ENCODE data around the gene CHERP.

DNA sequence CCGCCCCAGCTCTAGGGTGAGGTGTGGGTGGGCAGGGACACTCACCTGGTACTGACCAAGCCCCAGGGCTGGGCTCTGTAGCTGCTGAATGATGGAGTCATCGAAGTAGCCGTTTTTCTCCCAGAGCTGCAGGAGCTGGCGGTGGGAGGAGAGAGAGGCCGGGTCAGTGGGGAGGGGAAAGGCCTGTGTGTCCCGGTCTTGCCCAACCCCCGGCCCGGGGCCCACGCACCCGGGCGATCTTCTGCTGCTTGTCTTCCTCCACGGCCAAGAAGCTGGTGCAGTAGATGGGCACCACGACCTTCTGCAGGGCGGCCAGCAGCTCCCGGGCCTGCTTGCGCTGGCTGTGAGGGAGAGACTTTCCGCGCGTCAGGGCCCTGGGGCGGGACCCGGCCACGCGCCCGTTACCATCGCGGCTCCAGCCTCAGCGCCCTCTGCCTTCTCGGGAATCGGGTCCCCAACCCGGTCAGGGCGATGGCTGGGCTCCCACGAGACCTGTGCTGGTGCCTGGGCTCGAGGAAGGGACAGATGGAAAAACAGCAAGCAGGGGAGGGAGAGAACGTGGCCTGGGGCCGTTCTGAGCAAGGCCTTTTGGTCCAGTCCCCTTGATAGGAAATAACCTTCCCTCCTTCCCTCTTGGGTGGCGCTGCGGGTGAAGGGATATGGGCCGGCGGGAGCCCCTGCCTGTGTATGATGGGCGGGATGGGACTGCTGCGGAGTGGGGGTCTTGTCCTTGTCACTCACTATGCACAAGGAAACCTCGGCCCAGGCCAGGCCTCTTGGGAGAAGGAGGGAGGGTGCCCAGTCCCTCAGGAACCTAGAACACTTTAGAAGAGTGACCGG lies 11.5 kb downstream of the CHERP start:
- TF ChIP-seq, protein P1, sequence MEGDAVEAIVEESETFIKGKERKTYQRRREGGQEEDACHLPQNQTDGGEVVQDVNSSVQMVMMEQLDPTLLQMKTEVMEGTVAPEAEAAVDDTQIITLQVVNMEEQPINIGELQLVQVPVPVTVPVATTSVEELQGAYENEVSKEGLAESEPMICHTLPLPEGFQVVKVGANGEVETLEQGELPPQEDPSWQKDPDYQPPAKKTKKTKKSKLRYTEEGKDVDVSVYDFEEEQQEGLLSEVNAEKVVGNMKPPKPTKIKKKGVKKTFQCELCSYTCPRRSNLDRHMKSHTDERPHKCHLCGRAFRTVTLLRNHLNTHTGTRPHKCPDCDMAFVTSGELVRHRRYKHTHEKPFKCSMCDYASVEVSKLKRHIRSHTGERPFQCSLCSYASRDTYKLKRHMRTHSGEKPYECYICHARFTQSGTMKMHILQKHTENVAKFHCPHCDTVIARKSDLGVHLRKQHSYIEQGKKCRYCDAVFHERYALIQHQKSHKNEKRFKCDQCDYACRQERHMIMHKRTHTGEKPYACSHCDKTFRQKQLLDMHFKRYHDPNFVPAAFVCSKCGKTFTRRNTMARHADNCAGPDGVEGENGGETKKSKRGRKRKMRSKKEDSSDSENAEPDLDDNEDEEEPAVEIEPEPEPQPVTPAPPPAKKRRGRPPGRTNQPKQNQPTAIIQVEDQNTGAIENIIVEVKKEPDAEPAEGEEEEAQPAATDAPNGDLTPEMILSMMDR (IDR thresholded peaks at IDR 0.05), result no peak
- no peak for TF ChIP-seq POLR2A (IDR thresholded peaks at IDR 0.05)
